GM12875 (cell line): ENCODE data around the gene PNLIPRP2.

Experiments
- H3K4me3 ChIP-seq: one replicate; pipeline ENCODE4 v1.5.1; 2011; ENCODE audit warnings: low read depth, low read length, control low read depth
- TF ChIP-seq, protein P1 (sequence below): IDR thresholded peaks from 2 replicates; pipeline ENCODE4 v1.5.1; 2011; ENCODE audit warnings: low read depth, mild to moderate bottlenecking, control low read depth, inconsistent platforms, low read length, moderate library complexity, borderline replicate concordance; ENCODE audit not compliant: insufficient read depth

PNLIPRP2 gene

DNA sequence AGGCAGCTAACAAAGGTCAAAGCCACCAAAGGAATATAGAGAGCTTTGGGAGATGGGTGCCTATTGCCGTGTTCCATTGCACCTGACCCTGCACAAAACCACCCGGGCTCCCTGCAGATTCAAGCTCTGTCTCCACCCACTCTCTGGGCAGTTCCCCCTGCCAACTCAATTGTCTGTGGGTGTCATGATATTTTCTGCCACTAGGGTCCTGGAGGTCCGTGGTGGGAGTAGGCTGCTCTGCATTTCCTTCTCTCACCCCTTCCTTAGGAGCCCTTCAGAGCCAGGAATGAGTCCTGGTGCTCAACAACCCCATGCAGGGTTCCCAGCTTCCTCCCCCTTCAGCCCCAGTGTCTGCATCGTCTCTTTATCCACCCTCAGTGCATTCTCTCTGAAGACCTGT lies 34.1 kb downstream of the PNLIPRP2 start:
- H3K4me3 ChIP-seq = no peak overlapping the region
- TF ChIP-seq, protein P1, sequence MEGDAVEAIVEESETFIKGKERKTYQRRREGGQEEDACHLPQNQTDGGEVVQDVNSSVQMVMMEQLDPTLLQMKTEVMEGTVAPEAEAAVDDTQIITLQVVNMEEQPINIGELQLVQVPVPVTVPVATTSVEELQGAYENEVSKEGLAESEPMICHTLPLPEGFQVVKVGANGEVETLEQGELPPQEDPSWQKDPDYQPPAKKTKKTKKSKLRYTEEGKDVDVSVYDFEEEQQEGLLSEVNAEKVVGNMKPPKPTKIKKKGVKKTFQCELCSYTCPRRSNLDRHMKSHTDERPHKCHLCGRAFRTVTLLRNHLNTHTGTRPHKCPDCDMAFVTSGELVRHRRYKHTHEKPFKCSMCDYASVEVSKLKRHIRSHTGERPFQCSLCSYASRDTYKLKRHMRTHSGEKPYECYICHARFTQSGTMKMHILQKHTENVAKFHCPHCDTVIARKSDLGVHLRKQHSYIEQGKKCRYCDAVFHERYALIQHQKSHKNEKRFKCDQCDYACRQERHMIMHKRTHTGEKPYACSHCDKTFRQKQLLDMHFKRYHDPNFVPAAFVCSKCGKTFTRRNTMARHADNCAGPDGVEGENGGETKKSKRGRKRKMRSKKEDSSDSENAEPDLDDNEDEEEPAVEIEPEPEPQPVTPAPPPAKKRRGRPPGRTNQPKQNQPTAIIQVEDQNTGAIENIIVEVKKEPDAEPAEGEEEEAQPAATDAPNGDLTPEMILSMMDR = 0 out of 2 replicates have a peak, but pooled peaks have one; percentile 10

DNA sequence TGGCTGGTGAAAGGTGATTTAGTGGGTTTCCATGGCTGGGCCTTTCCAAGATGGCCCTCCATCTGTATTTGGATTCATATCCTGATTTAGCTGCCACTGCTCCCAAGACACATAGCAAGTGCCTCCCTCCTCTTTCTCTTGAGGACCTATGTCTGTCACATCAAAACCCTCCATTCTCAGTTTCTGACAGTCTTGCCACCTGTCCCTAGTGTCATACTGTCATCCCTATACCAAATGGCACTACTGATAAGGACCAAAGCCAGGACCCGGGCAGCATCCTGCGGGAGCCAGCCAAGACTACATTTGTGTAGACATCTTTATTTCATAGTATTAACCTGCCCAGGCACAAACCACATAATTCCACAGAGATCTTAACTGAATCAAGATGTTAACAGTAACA lies 34.8 kb downstream of the PNLIPRP2 start:
- TF ChIP-seq, protein P1 = no peak
- H3K4me3 ChIP-seq = no peak overlapping the region

DNA sequence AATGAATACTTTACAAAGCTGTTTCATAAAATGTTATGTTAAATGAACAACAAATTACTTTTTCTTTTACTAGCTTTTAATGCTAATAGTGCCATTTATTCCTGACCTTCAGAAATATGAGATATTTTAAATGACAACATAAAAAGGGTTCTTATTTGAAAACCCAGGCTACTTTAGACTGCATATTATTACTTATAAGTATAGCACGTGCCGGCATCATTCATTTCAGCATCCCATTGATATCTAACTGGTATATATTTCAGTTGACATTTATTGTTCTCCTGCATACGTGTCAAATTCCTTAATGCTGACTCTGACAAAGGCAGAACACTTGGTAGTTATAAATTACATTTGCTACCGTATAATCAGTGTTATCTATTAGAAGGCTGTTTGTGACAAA lies 35.3 kb downstream of the PNLIPRP2 start:
- TF ChIP-seq, protein P1 = no peak

DNA sequence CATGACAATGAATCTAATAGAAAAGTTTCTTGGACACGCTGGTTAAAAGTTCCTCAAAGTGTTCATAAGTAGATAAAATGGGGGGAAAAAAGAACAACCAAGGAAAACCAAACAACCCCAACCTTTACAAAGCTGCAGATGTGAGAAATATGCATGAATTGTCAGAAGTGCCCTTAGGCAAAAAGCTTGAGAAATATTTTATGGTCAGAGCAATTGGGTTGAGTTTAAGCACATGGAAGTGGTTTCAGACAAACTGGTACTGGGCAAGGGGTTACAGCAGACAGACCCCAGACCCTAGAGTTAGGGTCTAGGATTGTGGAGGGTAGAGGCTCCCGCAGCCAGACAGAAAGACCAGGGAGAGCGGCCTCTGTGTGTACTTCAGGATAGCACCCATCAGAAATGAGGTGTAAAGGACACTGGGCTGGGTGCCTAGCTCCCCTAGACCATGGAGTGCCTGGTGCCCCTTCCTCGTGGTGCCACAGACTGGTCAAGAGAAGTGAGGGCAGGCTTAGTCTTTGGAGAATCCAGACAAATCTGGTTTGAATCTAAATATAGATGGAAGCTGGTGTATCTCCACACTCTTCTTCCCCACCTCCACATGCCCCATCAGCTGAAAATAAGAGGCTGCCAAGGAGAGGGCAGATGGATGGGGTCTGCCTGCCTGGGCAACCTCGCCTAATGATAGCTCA lies 37.3 kb downstream of the PNLIPRP2 start:
- TF ChIP-seq, protein P1 = no peak

More for the DNA sequence above, 35.3 kb downstream of the PNLIPRP2 start:
- H3K4me3 ChIP-seq = no peak overlapping the region

DNA sequence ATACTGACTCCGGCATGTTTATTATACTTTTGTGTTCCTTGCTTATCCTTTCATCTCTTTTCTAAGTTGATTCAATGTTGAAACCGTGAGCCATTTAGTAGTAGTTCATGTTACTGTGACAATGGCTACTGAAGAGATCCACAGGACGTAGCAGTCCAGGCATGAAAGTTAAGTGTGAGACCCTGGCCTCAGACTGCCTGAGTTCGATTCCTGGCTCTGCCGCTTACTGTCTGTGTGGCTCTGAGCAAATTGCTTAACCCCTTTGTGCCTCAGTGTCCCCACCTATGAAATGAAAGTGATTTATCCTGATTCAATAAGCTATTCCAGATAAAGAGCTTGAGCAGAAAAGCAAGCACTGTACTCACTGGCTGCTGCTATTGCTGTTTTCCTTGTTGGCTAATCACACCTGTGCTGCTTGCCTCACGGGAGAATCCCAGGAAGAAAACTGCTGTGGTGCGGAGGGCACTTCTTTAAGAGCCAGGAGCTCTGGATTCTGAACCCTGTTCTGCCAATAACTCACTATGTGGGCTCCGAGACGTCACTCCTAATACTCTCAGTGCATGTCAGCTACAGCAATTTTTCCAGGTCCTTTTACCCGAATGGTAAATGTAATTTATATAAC lies 38.4 kb downstream of the PNLIPRP2 start:
- no peak overlapping the region for H3K4me3 ChIP-seq
- TF ChIP-seq, protein P1 = no peak

More for the DNA sequence above, 37.3 kb downstream of the PNLIPRP2 start:
- H3K4me3 ChIP-seq = no peak overlapping the region

DNA sequence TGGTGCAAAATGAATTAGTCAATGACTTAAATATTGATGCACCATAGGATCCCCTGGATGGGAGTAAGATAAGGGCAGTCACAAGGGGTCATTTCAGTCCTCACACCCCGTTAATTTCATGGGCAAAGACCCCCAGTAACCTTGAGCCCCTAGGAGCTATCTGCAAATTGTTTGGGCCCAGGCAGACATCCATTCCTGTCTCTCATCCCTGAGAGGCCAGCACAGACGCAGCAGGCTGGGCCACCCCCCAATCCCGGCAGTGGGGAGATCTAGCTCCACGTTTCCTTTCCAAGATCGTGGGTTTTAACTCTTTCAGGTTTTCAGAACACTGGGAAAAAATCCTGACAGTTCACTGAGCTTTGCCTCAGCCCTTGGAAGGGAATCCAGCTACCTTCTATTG lies 40.1 kb downstream of the PNLIPRP2 start:
- H3K4me3 ChIP-seq = no peak overlapping the region
- TF ChIP-seq, protein P1 = no peak

DNA sequence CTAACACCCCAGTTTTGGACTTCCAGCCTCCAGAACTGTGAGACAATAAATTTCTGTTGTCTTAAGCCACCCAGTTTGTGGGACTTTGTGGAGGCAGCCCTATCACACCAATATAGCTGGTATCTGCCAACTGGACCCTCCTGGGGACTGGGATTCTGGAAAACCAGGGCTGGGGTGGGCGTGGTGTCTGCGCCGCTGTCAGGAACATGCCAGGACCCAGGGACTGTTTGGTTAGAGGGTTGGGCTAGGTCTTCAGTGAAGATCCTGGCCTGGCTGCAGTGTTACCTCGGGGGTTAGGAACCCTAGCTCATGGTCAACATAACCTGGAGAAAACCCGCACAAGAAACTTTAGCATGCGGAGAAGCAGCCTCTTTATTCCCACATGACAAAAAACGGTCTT lies 42.6 kb downstream of the PNLIPRP2 start:
- TF ChIP-seq, protein P1 = no peak
- H3K4me3 ChIP-seq = no peak overlapping the region
